ENCODE measurements around the gene ZBTB7C.

The ZBTB7C gene

DNA sequence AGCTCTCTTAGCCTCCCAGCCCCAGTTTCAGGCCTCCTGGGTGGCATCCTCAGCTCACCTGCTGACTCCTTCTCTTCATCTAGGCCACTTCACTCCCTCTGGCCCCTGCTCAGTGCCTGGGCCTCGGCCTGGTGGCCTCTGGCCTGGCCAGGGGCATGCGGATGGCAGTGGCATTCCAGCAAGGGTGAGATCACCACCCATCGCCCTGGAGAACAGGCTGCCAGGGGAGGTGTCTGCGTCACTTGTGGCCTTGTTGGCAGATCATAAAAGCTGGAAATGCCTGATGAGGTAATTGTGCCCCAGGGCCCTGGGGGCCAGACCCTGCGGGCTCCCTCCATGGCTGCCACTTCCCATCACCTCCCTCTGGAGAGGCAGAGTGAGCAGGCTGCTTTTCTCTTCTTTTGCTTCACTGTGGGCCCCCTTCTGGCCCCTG, 406.2 kb downstream of the ZBTB7C start (continued):
- TF ChIP-seq, protein P1, sequence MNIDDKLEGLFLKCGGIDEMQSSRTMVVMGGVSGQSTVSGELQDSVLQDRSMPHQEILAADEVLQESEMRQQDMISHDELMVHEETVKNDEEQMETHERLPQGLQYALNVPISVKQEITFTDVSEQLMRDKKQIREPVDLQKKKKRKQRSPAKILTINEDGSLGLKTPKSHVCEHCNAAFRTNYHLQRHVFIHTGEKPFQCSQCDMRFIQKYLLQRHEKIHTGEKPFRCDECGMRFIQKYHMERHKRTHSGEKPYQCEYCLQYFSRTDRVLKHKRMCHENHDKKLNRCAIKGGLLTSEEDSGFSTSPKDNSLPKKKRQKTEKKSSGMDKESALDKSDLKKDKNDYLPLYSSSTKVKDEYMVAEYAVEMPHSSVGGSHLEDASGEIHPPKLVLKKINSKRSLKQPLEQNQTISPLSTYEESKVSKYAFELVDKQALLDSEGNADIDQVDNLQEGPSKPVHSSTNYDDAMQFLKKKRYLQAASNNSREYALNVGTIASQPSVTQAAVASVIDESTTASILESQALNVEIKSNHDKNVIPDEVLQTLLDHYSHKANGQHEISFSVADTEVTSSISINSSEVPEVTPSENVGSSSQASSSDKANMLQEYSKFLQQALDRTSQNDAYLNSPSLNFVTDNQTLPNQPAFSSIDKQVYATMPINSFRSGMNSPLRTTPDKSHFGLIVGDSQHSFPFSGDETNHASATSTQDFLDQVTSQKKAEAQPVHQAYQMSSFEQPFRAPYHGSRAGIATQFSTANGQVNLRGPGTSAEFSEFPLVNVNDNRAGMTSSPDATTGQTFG (tag by site-specific recombination; IDR thresholded peaks at IDR 0.05; ENCODE audit: borderline replicate concordance) = no peak
- TF ChIP-seq ZNF248 (tag by site-specific recombination; IDR thresholded peaks at IDR 0.05) = no peak
- TF ChIP-seq ZNF621 (tag by site-specific recombination; IDR thresholded peaks at IDR 0.05) = no peak
- TF ChIP-seq, protein P2, sequence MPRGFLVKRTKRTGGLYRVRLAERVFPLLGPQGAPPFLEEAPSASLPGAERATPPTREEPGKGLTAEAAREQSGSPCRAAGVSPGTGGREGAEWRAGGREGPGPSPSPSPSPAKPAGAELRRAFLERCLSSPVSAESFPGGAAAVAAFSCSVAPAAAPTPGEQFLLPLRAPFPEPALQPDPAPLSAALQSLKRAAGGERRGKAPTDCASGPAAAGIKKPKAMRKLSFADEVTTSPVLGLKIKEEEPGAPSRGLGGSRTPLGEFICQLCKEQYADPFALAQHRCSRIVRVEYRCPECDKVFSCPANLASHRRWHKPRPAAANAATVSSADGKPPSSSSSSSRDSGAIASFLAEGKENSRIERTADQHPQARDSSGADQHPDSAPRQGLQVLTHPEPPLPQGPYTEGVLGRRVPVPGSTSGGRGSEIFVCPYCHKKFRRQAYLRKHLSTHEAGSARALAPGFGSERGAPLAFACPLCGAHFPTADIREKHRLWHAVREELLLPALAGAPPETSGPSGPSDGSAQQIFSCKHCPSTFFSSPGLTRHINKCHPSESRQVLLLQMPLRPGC (tag by site-specific recombination; IDR thresholded peaks at IDR 0.05) = peak; percentile 60
- peak; percentile 32; the same call in 1 of the 2 replicates for TF ChIP-seq ZNF558 (tag by site-specific recombination; IDR thresholded peaks at IDR 0.05)
- no peak for TF ChIP-seq ZNF555 (tag by site-specific recombination; conservative IDR thresholded peaks at IDR 0.05)
- TF ChIP-seq ZNF560 (tag by site-specific recombination; IDR thresholded peaks at IDR 0.05; ENCODE audit: borderline replicate concordance) = no peak
- TF ChIP-seq, protein P3, sequence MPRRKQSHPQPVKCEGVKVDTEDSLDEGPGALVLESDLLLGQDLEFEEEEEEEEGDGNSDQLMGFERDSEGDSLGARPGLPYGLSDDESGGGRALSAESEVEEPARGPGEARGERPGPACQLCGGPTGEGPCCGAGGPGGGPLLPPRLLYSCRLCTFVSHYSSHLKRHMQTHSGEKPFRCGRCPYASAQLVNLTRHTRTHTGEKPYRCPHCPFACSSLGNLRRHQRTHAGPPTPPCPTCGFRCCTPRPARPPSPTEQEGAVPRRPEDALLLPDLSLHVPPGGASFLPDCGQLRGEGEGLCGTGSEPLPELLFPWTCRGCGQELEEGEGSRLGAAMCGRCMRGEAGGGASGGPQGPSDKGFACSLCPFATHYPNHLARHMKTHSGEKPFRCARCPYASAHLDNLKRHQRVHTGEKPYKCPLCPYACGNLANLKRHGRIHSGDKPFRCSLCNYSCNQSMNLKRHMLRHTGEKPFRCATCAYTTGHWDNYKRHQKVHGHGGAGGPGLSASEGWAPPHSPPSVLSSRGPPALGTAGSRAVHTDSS (tag by site-specific recombination; IDR thresholded peaks at IDR 0.05) = no peak
- TF ChIP-seq ZNF629 (tag by site-specific recombination; IDR thresholded peaks at IDR 0.05) = peak; percentile 95
- TF ChIP-seq, protein P4, sequence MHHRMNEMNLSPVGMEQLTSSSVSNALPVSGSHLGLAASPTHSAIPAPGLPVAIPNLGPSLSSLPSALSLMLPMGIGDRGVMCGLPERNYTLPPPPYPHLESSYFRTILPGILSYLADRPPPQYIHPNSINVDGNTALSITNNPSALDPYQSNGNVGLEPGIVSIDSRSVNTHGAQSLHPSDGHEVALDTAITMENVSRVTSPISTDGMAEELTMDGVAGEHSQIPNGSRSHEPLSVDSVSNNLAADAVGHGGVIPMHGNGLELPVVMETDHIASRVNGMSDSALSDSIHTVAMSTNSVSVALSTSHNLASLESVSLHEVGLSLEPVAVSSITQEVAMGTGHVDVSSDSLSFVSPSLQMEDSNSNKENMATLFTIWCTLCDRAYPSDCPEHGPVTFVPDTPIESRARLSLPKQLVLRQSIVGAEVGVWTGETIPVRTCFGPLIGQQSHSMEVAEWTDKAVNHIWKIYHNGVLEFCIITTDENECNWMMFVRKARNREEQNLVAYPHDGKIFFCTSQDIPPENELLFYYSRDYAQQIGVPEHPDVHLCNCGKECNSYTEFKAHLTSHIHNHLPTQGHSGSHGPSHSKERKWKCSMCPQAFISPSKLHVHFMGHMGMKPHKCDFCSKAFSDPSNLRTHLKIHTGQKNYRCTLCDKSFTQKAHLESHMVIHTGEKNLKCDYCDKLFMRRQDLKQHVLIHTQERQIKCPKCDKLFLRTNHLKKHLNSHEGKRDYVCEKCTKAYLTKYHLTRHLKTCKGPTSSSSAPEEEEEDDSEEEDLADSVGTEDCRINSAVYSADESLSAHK (tag by site-specific recombination; IDR thresholded peaks at IDR 0.05) = no peak
- TF ChIP-seq, protein P5, sequence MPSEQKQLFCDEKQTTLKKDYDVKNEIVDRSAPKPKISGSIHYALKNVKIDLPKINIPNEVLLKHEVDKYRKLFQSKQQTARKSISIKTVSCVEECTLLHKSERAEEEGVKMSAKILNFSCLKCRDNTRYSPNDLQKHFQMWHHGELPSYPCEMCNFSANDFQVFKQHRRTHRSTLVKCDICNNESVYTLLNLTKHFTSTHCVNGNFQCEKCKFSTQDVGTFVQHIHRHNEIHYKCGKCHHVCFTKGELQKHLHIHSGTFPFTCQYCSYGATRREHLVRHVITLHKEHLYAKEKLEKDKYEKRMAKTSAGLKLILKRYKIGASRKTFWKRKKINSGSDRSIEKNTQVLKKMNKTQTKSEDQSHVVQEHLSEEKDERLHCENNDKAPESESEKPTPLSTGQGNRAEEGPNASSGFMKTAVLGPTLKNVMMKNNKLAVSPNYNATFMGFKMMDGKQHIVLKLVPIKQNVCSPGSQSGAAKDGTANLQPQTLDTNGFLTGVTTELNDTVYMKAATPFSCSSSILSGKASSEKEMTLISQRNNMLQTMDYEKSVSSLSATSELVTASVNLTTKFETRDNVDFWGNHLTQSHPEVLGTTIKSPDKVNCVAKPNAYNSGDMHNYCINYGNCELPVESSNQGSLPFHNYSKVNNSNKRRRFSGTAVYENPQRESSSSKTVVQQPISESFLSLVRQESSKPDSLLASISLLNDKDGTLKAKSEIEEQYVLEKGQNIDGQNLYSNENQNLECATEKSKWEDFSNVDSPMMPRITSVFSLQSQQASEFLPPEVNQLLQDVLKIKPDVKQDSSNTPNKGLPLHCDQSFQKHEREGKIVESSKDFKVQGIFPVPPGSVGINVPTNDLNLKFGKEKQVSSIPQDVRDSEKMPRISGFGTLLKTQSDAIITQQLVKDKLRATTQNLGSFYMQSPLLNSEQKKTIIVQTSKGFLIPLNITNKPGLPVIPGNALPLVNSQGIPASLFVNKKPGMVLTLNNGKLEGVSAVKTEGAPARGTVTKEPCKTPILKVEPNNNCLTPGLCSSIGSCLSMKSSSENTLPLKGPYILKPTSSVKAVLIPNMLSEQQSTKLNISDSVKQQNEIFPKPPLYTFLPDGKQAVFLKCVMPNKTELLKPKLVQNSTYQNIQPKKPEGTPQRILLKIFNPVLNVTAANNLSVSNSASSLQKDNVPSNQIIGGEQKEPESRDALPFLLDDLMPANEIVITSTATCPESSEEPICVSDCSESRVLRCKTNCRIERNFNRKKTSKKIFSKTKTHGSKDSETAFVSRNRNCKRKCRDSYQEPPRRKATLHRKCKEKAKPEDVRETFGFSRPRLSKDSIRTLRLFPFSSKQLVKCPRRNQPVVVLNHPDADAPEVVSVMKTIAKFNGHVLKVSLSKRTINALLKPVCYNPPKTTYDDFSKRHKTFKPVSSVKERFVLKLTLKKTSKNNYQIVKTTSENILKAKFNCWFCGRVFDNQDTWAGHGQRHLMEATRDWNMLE (tag by site-specific recombination; conservative IDR thresholded peaks at IDR 0.05; ENCODE audit: low read depth) = no peak
- no peak for TF ChIP-seq ZNF274 (IDR thresholded peaks at IDR 0.05; ENCODE audit: low read length)
- no peak for TF ChIP-seq ZNF274 (tag by site-specific recombination; IDR thresholded peaks at IDR 0.05; ENCODE audit: borderline replicate concordance)
- TF ChIP-seq ZNF335 (tag by site-specific recombination; conservative IDR thresholded peaks at IDR 0.05) = peak; percentile 50
- TF ChIP-seq WT1 (tag by site-specific recombination; IDR thresholded peaks at IDR 0.05) = 0 out of 2 replicates have a peak, but pooled peaks have one; percentile 29
- no peak for TF ChIP-seq ZNF549 (tag by site-specific recombination; IDR thresholded peaks at IDR 0.05)
- TF ChIP-seq ZBTB48 (tag by site-specific recombination; IDR thresholded peaks at IDR 0.05) = peak; percentile 55; the same call in 1 of the 2 replicates
- no peak for TF ChIP-seq ZNF266 (tag by site-specific recombination; IDR thresholded peaks at IDR 0.05; ENCODE audit: low read depth)
- peak; percentile 68; the same call in 1 of the 2 replicates for TF ChIP-seq ZNF394 (tag by site-specific recombination; IDR thresholded peaks at IDR 0.05; ENCODE audit: borderline replicate concordance)
- no peak for TF ChIP-seq ZNF76 (tag by site-specific recombination; IDR thresholded peaks at IDR 0.05; ENCODE audit: borderline replicate concordance, low read depth)
- TF ChIP-seq ZNF140 (tag by site-specific recombination; IDR thresholded peaks at IDR 0.05) = no peak
- no peak for TF ChIP-seq REPIN1 (tag by site-specific recombination; IDR thresholded peaks at IDR 0.05; ENCODE audit: low read depth)
- peak; percentile 20; the same call in 1 of the 2 replicates for TF ChIP-seq KLF9 (tag by site-specific recombination; IDR thresholded peaks at IDR 0.05; ENCODE audit: low read depth)
- TF ChIP-seq, protein P6, sequence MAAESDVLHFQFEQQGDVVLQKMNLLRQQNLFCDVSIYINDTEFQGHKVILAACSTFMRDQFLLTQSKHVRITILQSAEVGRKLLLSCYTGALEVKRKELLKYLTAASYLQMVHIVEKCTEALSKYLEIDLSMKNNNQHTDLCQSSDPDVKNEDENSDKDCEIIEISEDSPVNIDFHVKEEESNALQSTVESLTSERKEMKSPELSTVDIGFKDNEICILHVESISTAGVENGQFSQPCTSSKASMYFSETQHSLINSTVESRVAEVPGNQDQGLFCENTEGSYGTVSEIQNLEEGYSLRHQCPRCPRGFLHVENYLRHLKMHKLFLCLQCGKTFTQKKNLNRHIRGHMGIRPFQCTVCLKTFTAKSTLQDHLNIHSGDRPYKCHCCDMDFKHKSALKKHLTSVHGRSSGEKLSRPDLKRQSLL (tag by site-specific recombination; IDR thresholded peaks at IDR 0.05) = no peak
- TF ChIP-seq FEZF1 (tag by site-specific recombination; IDR thresholded peaks at IDR 0.05) = peak; percentile 70
